ENCODE data around the gene TIMM8B. TPM values are rescaled to one million over a fixed set of nuclear protein-coding genes. Genes with fewer than 3 reads are reported as not detected.
"Not testable (repeated sequence)": the region's sequence is repeated elsewhere in the genome, so short reads cannot be mapped to it uniquely, and the experiment has no call there.

TIMM8B gene
- total RNA-seq, 1 experiment from 2014 or later: 42.4 TPM

- no TSS peak for BruUV-seq (replicated peaks)
- intact Hi-C loops (cut with micrococcal nuclease; ENCODE audit: unreplicated experiment): no loop called here
- no peak overlapping the region for H3K27ac ChIP-seq
- H3K36me3 ChIP-seq (ENCODE audit: low read depth): peaks cover 42% of the 10 kb centered on the region
- no peaks in the 10 kb centered on the region for H4K20me1 ChIP-seq (ENCODE audit: insufficient read depth)
- no peaks in the 10 kb centered on the region for H3K9me2 ChIP-seq (ENCODE audit: insufficient read depth)
- no peaks in the 10 kb centered on the region for H3K9me3 ChIP-seq (ENCODE audit: insufficient read depth, low read depth)
- ChIA-PET CTCF (no interaction called here), POLR2A (ENCODE audit: unreplicated experiment) (no interaction called here)
- DNase-seq: peak in 1 of 2 experiments; percentile 44
- H2AFZ ChIP-seq: no peak overlapping the region
- no peak overlapping the region for H3K4me2 ChIP-seq
- no peaks in the 10 kb centered on the region for H3K27me3 ChIP-seq (ENCODE audit: insufficient read depth, low read depth)
- peaks cover 12% of the 10 kb centered on the region for H3K4me1 ChIP-seq (replicated peaks; ENCODE audit: insufficient read depth)
- H3F3A ChIP-seq (ENCODE audit: insufficient read depth, low read depth): peaks cover 11% of the 10 kb centered on the region; the same call in 1 of the 2 replicates
- peaks cover 6% of the 10 kb centered on the region; the same call in 1 of the 2 replicates for H3K79me2 ChIP-seq (ENCODE audit: low read depth)
- H3K4me3 ChIP-seq: no peak overlapping the region
- TF ChIP-seq, protein P1, sequence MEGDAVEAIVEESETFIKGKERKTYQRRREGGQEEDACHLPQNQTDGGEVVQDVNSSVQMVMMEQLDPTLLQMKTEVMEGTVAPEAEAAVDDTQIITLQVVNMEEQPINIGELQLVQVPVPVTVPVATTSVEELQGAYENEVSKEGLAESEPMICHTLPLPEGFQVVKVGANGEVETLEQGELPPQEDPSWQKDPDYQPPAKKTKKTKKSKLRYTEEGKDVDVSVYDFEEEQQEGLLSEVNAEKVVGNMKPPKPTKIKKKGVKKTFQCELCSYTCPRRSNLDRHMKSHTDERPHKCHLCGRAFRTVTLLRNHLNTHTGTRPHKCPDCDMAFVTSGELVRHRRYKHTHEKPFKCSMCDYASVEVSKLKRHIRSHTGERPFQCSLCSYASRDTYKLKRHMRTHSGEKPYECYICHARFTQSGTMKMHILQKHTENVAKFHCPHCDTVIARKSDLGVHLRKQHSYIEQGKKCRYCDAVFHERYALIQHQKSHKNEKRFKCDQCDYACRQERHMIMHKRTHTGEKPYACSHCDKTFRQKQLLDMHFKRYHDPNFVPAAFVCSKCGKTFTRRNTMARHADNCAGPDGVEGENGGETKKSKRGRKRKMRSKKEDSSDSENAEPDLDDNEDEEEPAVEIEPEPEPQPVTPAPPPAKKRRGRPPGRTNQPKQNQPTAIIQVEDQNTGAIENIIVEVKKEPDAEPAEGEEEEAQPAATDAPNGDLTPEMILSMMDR (conservative IDR thresholded peaks at IDR 0.05): no peak
- no peak for TF ChIP-seq EZH2 (IDR thresholded peaks at IDR 0.05; ENCODE audit: low read depth)
Observed at GRCh38 chr11:112049777-112050176, 36.8 kb downstream of the TIMM8B start.

GRCh38 chr11:112048256-112048655 lies 38.3 kb downstream of the TIMM8B start:
- DNase-seq; H3K27me3 ChIP-seq (ENCODE audit: insufficient read depth, low read depth); H4K20me1 ChIP-seq (ENCODE audit: insufficient read depth); BruUV-seq (replicated peaks); CTCF ChIA-PET; H3K4me3 ChIP-seq; H2AFZ ChIP-seq; H3K9me2 ChIP-seq (ENCODE audit: insufficient read depth); H3K4me2 ChIP-seq; H3K79me2 ChIP-seq (ENCODE audit: low read depth); intact Hi-C loops (cut with micrococcal nuclease; ENCODE audit: unreplicated experiment); H3K9me3 ChIP-seq (ENCODE audit: insufficient read depth, low read depth): not testable (repeated sequence)
- H3K27ac ChIP-seq: peak overlapping the region; percentile 38
- H3F3A ChIP-seq (ENCODE audit: insufficient read depth, low read depth): peaks cover 11% of the 10 kb centered on the region; the same call in 1 of the 2 replicates
- peaks cover 12% of the 10 kb centered on the region for H3K4me1 ChIP-seq (replicated peaks; ENCODE audit: insufficient read depth)
- H3K36me3 ChIP-seq (ENCODE audit: low read depth): peaks cover 50% of the 10 kb centered on the region
- POLR2A ChIA-PET (ENCODE audit: unreplicated experiment): interaction anchor here (0.6 kb wide), 2 partner anchors 101 to 279 kb away, joined by 15 to 16 read pairs; no protein-coding TSS in a partner anchor

GRCh38 chr11:112046647-112047046 lies 39.9 kb downstream of the TIMM8B start:
- peaks cover 21% of the 10 kb centered on the region for H3F3A ChIP-seq (ENCODE audit: insufficient read depth, low read depth)
- H3K27me3 ChIP-seq (ENCODE audit: insufficient read depth, low read depth); H3K79me2 ChIP-seq (ENCODE audit: low read depth); intact Hi-C loops (cut with micrococcal nuclease; ENCODE audit: unreplicated experiment); H3K9me2 ChIP-seq (ENCODE audit: insufficient read depth); CTCF ChIA-PET; H3K9me3 ChIP-seq (ENCODE audit: insufficient read depth, low read depth); H4K20me1 ChIP-seq (ENCODE audit: insufficient read depth); H3K4me3 ChIP-seq; POLR2A ChIA-PET (ENCODE audit: unreplicated experiment); BruUV-seq (replicated peaks); H2AFZ ChIP-seq; H3K27ac ChIP-seq; DNase-seq; H3K4me2 ChIP-seq: not testable (repeated sequence)
- peaks cover 50% of the 10 kb centered on the region for H3K36me3 ChIP-seq (ENCODE audit: low read depth)
- H3K4me1 ChIP-seq (replicated peaks; ENCODE audit: insufficient read depth): peaks cover 28% of the 10 kb centered on the region

- Histone ChIP-seq H3F3A (ENCODE audit: insufficient read depth, low read depth) (peaks cover 33% of the 10 kb centered on the region), H3K4me3 (no peak overlapping the region), H2AFZ (no peak overlapping the region), H3K27ac (no peak overlapping the region), H3K9me3 (ENCODE audit: insufficient read depth, low read depth) (no peaks in the 10 kb centered on the region), H3K9me2 (ENCODE audit: insufficient read depth) (no peaks in the 10 kb centered on the region), H3K27me3 (ENCODE audit: insufficient read depth, low read depth) (no peaks in the 10 kb centered on the region), H3K4me1 (replicated peaks; ENCODE audit: insufficient read depth) (peaks cover 34% of the 10 kb centered on the region), H3K36me3 (ENCODE audit: low read depth) (peaks cover 48% of the 10 kb centered on the region), H3K4me2 (no peak overlapping the region), H4K20me1 (ENCODE audit: insufficient read depth) (no peaks in the 10 kb centered on the region), H3K79me2 (ENCODE audit: low read depth) (peaks cover 6% of the 10 kb centered on the region; the same call in 1 of the 2 replicates)
- TF ChIP-seq, protein P1 (conservative IDR thresholded peaks at IDR 0.05): no peak
- no peak for TF ChIP-seq EZH2 (IDR thresholded peaks at IDR 0.05; ENCODE audit: low read depth)
- POLR2A ChIA-PET (ENCODE audit: unreplicated experiment): no interaction called here
- CTCF ChIA-PET: no interaction called here
- no peak for DNase-seq
- no TSS peak for BruUV-seq (replicated peaks)
- intact Hi-C loops (cut with micrococcal nuclease; ENCODE audit: unreplicated experiment): no loop called here
Observed at GRCh38 chr11:112044961-112045360, 41.6 kb downstream of the TIMM8B start.

Data from PC-9 (cell line).